ENCODE measurements around the gene ATP5PF. TPM values are rescaled to one million over a fixed set of nuclear protein-coding genes. Genes with fewer than 3 reads are reported as not detected.

The ATP5PF gene
- total RNA-seq, 4 donors from 2014 or later, result 41.2 to 113 (median 51.7) TPM

DNA sequence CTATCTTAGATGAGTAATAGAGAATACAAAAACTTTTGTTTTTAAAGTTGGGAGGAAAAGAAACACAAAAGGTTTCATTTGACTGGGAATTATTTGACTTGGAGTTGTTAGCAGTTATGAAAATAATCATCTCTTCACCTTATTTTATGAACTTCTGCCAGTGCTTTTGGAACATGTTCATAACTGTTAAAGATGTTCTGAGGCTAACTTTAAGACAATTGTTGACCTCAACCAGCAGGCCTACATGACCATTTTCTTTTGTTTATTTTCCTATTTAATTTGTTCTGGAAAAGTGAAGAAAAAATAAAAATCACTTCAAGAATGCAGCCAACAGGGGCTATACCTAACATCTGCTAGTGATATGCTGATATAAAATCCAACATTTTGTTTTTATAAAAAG, 58.3 kb downstream of the ATP5PF start:
- no peak overlapping the region for H3K4me3 ChIP-seq
- H3K36me3 ChIP-seq, result no peaks in the 10 kb centered on the region
- peaks cover 0 to 15% (median 0%) of the 10 kb centered on the region in 4 donors for H3K4me1 ChIP-seq
- no peak for TF ChIP-seq POLR2A (IDR thresholded peaks at IDR 0.05)
- peak overlapping the region in 2 of 4 donors; percentile 43 to 62 for H3K27ac ChIP-seq
- no peaks in the 10 kb centered on the region for H3K27me3 ChIP-seq
- no peaks in the 10 kb centered on the region for H3K9me3 ChIP-seq
- DNase-seq (ENCODE audit: low spot score in 2 of 2), result no peak

Other genes with a start within 250 kb of the ATP5PF start
- gene MRPL39, start 127.4 kb downstream of the ATP5PF start, total RNA-seq, result 10 to 100 TPM; 14.5 to 22.3 (median 18.4) TPM
- gene JAM2, start 95.6 kb downstream of the ATP5PF start, total RNA-seq, result 10 to 100 TPM; 20.4 to 43.5 (median 35.2) TPM
- gene GABPA, start 68 bp upstream of the ATP5PF start, total RNA-seq, result 10 to 100 TPM; 17.4 to 24.3 (median 19.9) TPM